GM21360 (cell line): ENCODE data around the gene SPOCD1.

Source experiments
- ATAC-seq: cut with Tn5 transposase; IDR thresholded peaks from one replicate; pipeline ENCODE4 v1.9.1; 2021; ENCODE audit warnings: mild to moderate bottlenecking, moderate library complexity; ENCODE audit not compliant: unreplicated experiment

Gene SPOCD1

GRCh38 chr1:31774495-31774894 lies 41.3 kb downstream of the SPOCD1 start:
- ATAC-seq: no peak

DNA sequence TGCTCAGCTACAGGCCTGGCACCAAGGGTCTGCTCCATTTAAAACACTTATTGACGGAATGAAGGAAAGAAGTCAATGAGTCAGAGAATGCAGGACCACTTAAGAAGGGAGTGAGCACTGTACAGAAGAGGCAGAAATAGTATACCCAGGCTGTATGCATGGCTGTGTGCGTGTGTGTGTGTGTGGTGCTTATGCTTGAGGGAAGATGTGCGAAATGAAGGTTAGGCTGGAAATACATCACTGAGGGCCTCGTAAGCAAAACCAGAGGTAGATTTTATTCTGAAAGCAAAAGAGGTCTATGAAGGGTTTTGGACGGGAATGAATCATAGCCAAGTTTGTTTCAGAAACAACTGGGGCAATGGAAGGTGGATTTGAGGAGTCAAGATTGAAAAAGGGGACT lies 42.0 kb downstream of the SPOCD1 start:
- ATAC-seq: no peak

DNA sequence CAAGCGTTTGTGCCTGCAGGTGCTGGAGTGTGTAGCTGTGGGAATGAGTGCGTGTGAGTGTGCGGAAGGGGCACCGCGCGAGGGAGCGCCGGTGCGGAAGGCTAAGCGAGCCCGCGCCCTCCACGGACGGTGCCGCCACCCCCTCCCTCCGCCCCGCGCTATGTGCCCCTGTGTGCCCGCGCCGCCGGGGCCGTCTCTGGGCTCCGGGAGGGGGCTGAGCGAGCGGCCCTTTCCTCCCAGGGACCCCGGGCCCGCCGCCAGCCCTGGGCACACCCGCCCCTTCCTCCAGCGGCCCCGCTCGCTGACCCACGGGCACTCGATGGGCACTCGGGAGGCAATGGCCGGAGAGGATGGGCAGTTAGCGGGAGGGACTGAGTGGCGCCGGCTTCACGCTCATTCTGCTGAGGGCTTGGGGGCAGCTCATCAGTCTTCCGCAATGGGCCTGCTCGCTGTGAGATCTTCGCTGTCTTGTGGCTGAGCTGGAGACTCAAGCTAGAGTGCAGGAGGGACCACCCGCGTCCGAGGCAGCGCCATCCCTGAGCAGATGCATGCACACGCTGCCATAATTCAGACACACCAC lies 43.1 kb downstream of the SPOCD1 start:
- ATAC-seq: no peak

- ATAC-seq: no peak
Observed at GRCh38 chr1:31771891-31772668, 43.7 kb downstream of the SPOCD1 start.

GRCh38 chr1:31769720-31770390 lies 46.0 kb downstream of the SPOCD1 start:
- ATAC-seq: no peak

- ATAC-seq: no peak
Observed at GRCh38 chr1:31768939-31769704, 46.7 kb downstream of the SPOCD1 start.

DNA sequence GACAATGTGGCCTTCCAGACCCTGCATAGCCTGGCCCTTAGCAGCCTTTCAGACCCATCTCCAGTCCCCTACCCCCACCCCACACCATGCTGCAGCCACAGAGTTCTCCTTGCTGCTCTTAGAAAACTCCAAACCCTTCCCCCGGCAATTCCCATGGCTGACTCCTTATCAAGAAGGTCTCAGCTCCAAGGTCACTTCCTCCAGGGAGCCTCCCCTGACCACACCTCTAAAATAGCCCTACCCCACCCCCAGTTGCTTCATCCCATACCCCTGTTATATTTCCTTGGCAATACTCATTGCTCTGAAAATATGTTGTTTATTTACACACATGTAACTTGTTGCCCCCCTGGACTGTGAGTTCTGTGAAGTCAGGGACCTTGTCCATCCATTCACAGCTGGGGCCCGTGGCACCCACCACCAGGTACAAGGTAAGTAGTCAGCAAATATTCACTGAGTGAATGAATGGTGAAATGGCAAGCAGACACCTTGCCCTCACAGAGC lies 47.4 kb downstream of the SPOCD1 start:
- no peak for ATAC-seq

GRCh38 chr1:31767225-31767624 lies 48.6 kb downstream of the SPOCD1 start:
- no peak for ATAC-seq

DNA sequence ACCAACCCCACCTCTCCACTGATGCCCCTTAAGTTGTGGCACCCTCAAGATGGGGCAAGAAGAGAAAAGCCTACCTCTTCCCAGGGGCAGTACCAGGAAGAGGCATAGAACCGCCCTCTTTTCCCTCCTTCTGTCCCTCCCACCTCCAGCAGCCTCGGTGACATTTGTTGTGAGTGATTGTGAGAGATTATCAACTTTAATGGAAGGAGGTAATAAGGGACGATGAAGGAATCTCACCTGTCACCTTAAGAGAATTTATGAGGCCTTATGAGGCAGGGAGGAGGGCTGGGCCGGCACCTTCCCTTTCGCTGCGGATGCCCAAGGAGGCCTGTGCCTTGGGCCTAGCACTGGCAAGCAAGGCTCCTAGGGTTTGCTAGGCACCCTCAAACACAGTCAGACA lies 50.3 kb downstream of the SPOCD1 start:
- ATAC-seq: no peak

- ATAC-seq: no peak
Observed at GRCh38 chr1:31765041-31765467, 50.8 kb downstream of the SPOCD1 start.

GRCh38 chr1:31764312-31765040 lies 51.3 kb downstream of the SPOCD1 start, which contains the start of gene ADGRB2:
ADGRB2 (minus strand) TSS chr1:31764340; CDS start chr1:31757221, 7,119 bp downstream.
- no peak for ATAC-seq

- no peak for ATAC-seq
Observed at GRCh38 chr1:31763671-31764311, 52.0 kb downstream of the SPOCD1 start.

GRCh38 chr1:31762726-31763670 lies 52.8 kb downstream of the SPOCD1 start:
- ATAC-seq: no peak

DNA sequence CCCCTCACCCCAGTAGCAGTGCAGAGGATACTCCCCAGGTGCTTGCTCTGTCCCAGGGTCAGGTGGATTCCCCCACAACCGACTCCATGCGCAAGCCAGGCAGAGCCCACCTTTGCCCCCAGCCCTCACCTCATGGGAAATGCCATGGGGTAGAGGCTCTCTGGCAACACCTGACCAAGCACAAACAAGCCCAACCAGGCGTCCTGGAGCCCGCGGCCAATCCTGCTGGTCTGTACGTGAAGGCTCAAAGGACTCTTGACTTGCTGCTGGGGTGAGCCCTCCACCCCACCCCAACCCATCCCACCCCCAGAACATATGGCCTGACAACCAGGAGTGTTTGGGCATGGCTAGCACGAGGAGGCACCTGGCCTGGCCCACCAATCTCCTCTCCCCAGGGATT lies 53.5 kb downstream of the SPOCD1 start:
- ATAC-seq: no peak

GRCh38 chr1:31761883-31762282 lies 53.9 kb downstream of the SPOCD1 start:
- no peak for ATAC-seq

DNA sequence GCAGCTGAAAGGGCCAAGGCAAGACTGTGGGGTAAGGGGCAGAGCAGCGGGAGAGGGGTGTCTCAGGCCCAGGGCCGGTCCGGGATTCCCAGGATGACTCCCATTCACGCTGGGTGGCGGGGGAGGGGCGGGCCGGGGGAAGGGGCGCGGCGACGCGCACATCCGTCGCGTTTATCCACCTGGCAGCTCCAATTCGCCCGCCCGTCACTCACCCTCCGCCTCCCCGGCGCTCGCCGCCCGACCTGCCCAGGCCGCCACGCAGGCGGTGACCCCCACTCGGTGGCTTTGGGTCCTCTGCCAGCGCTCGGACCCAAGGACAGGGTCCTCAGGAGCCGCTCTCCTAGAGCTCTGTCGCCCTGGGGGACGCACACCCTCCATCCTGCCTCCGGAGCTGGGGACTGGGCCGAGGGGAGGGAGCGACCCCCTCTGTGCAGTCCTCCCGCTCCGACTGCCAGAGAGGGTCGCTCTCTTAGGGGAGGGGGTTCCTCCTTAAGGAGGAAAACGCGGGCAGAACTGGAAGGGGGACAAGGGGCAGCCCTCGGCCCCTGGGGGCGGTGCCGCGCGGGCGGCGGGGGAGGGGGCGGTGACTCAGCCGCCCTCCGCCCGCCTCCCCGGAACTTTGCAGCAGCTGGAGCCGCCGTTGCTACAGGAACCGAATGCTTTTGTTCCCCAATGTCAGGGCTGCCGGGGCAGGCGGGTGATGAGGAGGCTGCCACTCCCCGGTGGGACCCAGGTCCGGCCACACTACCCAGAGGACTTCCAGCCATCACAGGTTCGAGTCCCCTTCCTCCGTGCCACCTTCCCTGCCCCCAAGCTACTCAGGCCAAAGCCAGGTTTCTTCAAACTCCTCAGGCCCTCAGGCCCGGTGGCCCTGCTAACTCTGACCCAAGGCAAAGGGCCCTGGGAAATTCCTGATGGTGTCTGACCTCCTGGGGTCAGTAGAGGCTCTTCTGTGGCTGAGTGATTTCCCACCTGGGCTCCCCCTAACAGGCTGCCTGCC lies 55.1 kb downstream of the SPOCD1 start:
- no peak for ATAC-seq

- ATAC-seq: no peak
Observed at GRCh38 chr1:31759298-31760023, 56.4 kb downstream of the SPOCD1 start.
